Stimulated activated CD8-positive, alpha-beta memory T cell treated with anti-CD3 and anti-CD28 coated beads, Interleukin-12 subunit alpha, Interleukin-12 subunit beta, amount 100 ng/mL, for 24 hours (primary cell): ENCODE results near the gene HMCN2.

ENCODE experiments used
- DNase-seq: peaks from one replicate; pipeline ENCODE4 v3.0.0-alpha.2; 2020; ENCODE audit errors: extremely low read depth

Gene HMCN2

GRCh38 chr9:130364619-130365322 is 99.2 kb downstream of the HMCN2 start:
- DNase-seq = no peak

- DNase-seq = no peak
Observed at GRCh38 chr9:130365323-130365721, 99.8 kb downstream of the HMCN2 start.

GRCh38 chr9:130366072-130366471 is 100.5 kb downstream of the HMCN2 start:
- DNase-seq = no peak

- no peak for DNase-seq
Observed at GRCh38 chr9:130366888-130367550, 101.5 kb downstream of the HMCN2 start.

GRCh38 chr9:130368631-130369103 is 103.1 kb downstream of the HMCN2 start:
- no peak for DNase-seq

GRCh38 chr9:130370226-130370625 is 104.7 kb downstream of the HMCN2 start:
- no peak for DNase-seq

- no peak for DNase-seq
Observed at GRCh38 chr9:130371196-130371966, 105.8 kb downstream of the HMCN2 start.

- DNase-seq = no peak
Observed at GRCh38 chr9:130372057-130372456, 106.5 kb downstream of the HMCN2 start.

GRCh38 chr9:130373679-130374325 is 108.2 kb downstream of the HMCN2 start:
- DNase-seq = no peak

GRCh38 chr9:130377612-130378011 is 112.1 kb downstream of the HMCN2 start:
- no peak for DNase-seq

GRCh38 chr9:130378875-130379648 is 113.5 kb downstream of the HMCN2 start:
- no peak for DNase-seq

- DNase-seq = no peak
Observed at GRCh38 chr9:130379649-130379970, 114.0 kb downstream of the HMCN2 start.

- DNase-seq = no peak
Observed at GRCh38 chr9:130380920-130381469, 115.4 kb downstream of the HMCN2 start.

GRCh38 chr9:130381660-130382059 is 116.1 kb downstream of the HMCN2 start:
- DNase-seq = no peak

GRCh38 chr9:130382096-130382495 is 116.5 kb downstream of the HMCN2 start:
- DNase-seq = no peak

GRCh38 chr9:130382636-130383349 is 117.2 kb downstream of the HMCN2 start:
- DNase-seq = no peak

- no peak for DNase-seq
Observed at GRCh38 chr9:130383350-130383715, 117.8 kb downstream of the HMCN2 start.

- no peak for DNase-seq
Observed at GRCh38 chr9:130383979-130384676, 118.6 kb downstream of the HMCN2 start.

- no peak for DNase-seq
Observed at GRCh38 chr9:130385257-130385656, 119.7 kb downstream of the HMCN2 start.

GRCh38 chr9:130387398-130387797 is 121.8 kb downstream of the HMCN2 start:
- no peak for DNase-seq
